Fibroblast of skin of abdomen (primary cell): ENCODE measurements around the gene ERBB2.

Source experiments
- DNase-seq: peaks from one replicate; pipeline ENCODE4 v3.0.0-alpha.2; 2013

The ERBB2 gene

DNA sequence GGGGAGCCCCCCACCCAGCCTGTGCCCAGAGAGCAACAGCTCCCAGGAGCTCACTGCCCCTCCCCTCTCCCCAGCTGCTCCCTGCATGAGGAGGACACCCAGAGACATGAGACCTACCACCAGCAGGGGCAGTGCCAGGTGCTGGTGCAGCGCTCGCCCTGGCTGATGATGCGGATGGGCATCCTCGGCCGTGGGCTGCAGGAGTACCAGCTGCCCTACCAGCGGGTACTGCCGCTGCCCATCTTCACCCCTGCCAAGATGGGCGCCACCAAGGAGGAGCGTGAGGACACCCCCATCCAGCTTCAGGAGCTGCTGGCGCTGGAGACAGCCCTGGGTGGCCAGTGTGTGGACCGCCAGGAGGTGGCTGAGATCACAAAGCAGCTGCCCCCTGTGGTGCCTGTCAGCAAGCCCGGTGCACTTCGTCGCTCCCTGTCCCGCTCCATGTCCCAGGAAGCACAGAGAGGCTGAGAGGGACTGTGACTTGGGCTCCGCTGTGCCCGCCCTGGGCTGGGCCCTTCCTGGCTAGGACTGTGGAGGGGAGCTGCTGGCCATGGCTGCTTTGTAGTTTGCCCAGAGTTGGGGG lies 34.1 kb upstream of the ERBB2 start:
- DNase-seq = no peak

DNA sequence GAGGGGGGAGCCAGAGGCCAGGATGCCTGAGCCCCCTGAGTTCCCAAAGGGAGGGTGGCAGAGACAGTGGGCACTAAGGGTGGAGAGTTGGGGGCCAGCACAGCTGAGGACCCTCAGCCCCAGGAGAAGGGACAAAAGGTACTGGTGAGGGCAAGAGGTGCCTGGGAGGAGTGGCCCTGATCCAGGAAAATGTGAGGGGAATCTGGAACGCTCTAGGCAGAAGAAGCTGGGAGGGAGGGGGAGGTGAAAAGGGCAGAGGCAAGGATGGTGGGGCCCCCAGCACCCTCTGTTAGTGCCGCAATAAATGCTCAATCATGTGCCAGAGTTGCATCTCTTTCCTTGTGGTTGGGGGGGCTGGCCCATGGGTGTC lies 33.6 kb upstream of the ERBB2 start:
- DNase-seq = no peak

DNA sequence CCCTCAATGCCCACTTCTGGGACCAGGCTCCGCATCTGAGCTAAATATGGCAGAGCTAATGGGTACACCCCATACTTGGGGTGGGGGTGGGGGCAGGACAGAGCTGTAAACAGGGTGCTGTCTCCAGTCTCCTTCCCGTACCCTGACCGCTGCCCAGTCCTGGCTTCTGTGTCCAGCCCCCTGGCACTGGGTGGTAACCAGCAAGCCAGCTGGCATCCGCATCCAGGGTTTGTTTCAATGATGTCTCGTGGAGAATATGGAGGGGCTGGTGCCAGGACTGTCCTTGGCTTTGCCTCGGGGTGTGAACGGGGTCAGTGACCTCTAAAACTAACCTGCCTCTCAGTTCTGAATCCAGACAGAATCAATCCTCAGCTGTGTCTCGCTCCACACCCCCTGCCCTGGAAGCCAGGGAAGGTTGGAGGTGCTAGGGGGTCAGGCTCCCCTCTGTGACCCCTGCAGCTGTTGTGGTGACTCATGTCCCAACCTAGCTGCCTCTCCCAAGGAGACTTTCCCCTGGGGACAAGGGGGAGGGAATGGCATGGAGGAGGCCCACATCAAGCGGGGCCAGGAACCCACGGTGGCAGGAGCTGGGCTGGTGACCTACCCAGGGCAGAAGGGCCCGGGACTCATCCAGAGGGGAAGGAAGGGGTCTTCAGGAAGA lies 33.1 kb upstream of the ERBB2 start:
- no peak for DNase-seq

DNA sequence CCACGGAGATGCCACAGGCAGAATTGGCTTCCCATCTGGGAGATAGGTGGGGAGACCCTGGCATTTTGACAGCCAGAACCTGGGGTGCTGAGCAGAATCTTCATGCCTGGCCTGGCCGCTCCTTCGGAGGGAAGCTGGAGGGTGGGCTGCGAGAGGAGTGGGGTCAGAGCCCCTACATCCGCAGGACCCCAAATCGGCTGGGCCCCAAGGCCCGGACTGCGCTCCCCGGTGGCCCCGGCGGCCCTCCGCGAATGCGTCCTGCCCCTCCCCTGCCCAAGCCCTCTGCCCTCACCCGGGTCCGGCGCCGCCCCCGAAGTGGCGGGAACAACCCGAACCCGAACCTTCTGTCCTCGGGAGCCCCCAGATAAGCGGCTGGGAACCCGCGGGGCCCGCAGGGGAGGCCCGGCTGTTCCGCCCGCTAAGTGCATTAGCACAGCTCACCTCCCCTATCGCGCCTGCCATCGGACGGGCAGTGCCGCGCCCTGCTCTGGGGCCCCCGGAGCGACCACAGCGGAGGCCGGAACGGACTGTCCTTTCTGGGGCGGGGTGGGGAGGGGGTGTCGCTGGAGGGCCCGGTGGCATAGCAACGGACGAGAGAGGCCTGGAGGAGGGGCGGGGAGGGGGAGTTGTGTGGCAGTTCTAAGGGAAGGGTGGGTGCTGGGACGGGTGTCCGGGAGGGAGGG lies 32.5 kb upstream of the ERBB2 start:
- no peak for DNase-seq

DNA sequence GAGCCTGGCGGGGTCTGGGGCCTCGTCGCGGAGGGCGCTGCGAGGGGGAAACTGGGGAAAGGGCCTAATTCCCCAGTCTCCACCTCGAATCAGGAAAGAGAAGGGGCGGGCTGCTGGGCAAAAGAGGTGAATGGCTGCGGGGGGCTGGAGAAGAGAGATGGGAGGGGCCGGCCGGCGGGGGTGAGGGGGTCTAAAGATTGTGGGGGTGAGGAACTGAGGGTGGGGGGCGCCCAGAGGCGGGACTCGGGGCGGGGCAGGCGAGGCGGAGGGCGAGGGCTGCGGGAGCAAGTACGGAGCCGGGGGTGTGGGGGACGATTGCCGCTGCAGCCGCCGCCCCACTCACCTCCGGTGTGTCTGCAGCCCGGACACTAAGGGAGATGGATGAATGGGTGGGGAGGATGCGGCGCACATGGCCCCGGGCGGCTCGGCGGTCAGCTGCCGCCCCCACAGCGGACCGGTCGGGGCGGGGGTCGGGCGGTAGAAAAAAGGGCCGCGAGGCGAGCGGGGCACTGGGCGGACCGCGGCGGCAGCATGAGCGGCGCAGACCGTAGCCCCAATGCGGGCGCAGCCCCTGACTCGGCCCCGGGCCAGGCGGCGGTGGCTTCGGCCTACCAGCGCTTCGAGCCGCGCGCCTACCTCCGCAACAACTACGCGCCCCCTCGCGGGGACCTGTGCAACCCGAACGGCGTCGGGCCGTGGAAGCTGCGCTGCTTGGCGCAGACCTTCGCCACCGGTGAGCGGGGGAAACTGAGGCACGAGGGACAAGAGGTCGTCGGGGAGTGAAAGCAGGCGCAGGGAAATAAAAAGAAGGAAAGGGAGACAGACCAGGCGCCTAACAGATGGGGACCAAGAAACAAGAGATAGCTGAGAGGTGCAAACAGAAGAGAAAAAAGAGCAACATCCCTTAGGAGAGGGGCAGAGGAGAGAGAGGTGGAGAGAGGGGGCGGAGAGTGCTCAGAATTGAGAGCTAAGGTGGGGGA lies 31.6 kb upstream of the ERBB2 start, which contains the start of gene PNMT:
Gene PNMT (plus strand): TSS at position 509 of the 980 bp plus-strand sequence. CDS start 23 bp downstream, at position 532.
- peak; percentile 47 for DNase-seq

DNA sequence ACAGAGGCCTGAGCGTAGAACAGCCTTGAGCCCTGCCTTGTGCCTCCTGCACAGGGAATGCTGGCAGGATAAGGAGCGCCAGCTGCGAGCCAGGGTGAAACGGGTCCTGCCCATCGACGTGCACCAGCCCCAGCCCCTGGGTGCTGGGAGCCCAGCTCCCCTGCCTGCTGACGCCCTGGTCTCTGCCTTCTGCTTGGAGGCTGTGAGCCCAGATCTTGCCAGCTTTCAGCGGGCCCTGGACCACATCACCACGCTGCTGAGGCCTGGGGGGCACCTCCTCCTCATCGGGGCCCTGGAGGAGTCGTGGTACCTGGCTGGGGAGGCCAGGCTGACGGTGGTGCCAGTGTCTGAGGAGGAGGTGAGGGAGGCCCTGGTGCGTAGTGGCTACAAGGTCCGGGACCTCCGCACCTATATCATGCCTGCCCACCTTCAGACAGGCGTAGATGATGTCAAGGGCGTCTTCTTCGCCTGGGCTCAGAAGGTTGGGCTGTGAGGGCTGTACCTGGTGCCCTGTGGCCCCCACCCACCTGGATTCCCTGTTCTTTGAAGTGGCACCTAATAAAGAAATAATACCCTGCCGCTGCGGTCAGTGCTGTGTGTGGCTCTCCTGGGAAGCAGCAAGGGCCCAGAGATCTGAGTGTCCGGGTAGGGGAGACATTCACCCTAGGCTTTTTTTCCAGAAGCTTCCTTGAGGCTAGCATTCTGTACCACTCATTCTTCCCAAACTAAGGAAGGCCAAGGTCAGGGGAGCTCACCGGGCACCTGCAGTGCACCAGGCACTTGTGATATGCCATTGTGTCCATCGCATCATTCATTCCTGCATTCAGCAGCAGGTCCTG lies 29.7 kb upstream of the ERBB2 start:
- no peak for DNase-seq

DNA sequence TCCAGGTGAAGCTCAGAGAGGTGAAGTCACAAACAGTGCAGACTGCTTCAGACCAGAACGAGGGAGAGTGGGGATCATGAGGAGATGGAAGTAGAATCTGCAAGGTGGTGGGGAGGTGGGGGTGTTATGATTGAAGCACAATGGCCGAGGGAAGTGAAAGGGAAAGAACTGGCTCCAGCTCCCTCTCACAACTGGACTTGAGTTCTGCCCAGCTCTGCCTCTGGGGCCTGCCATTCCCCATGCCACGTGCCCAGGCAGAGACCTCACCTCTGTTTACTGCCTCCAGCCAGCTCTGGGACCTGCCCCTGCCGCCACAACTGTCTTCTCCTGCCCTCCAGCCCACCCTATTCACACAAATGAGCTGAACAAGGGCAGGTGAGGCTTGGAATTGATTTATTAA lies 29.1 kb upstream of the ERBB2 start:
- DNase-seq = no peak

DNA sequence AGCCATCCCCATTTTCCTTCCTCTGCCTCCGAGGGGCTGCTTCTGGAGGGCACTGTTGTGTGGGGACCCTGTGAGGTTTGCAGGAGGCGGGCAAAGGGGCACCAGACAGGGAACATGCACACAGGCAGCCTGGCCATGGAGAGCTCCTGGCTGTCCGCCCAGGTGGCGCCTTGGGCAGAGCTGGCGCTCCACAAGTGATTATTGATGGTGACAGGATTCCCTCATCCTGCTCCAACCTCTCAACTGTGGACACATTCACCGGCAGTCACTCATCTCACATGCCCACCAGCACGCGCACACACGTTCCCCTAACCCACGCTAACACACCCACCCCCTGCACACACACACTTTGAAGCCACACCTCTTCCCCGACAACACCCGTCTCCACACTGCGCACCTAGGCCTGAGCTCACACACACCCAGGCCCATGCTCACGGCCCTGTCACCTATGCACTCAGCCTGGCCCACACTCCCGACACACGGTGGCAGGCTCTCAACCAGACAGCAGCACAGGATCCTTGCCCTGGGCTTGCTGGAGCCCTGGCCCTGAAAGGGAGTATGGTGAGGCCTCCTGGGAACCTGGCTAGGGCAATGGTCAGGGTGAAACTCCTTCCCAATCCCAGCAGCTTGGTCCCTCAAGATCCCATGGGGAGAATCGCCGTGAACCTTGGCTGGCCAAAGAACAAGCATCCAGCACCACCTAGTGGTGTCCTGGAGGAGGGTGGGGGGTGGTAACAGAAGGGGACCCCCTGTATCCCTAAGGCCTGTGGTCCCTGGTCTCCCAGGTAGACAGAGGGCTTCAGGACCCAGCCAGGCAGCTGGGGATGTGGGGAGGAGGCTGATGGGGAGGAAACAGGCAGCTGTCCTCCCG lies 28.0 kb upstream of the ERBB2 start:
- peak; percentile 23 for DNase-seq

DNA sequence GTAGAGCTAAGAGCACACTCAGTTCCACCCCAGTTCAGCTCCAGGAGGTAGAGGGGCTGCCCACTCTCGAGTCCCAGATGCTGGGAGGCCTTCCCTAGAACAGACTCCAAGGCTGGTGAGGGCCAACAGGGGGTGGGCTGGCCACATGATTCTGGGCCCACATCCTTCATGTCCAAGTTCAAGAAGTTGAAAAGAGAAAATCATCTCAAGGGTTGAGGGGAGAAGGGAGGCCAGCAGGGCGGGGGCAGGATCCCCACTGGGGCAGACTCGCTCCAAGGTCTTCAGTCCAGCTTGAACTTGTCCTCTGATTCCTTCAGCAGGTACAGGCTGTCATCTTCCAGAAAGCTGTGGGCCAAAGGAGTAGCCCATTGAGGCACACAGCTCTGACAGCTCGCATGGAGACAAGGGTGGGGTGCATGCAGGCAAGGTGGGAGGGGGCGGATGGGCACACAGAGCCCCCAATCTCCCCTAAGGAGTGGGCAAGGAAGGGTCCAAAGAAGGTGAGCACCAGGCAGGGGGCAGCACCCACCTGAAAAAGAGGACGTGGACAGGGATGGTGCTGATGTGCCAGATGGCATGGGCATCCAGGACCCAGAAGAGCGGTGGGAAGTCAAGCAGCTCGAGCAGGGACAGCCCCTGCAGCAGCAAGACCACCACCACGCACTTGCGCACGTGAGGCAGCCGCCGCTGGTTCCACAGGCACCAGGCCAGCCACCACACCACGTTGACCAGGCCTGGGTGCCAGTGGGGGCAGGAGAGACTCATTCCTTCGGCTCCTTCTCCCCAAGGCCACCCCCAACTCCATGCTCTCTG lies 27.1 kb upstream of the ERBB2 start:
- DNase-seq = no peak

DNA sequence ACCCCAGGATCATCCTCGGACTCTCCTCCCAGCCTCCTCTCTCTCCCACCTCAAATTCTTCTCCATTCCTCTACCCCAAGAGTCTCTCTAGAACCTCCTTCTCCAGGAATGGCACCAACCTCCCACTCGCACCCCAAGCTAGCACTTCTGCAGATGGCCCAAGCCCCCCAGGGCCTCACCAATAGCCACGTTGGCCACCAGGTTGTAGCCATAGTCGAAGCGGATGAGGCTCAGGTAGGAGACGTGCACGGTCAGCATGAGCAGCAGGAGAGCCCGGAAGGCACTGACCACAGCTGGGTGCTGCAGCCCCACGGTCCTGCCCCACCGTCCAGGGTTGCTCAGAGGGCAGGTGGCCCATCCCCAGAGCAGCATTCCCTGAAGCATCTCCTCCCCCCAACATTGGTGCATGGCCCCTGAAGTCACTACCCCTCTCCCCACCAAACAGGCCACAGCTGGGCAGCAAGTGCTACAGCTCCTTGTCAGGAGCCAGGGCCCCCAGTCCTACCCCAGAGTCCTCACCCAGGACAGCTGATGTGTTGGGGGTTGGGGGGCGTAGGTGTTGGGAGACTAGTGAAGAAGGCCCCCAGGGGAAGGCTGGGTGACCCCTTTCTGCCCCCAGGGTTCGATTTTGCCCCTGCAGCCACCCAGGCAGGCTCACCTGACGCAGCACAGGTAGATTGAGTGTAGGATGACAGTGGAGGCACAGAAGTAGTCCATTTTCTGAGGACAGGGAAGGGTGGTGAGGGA lies 26.4 kb upstream of the ERBB2 start:
- no peak for DNase-seq

DNA sequence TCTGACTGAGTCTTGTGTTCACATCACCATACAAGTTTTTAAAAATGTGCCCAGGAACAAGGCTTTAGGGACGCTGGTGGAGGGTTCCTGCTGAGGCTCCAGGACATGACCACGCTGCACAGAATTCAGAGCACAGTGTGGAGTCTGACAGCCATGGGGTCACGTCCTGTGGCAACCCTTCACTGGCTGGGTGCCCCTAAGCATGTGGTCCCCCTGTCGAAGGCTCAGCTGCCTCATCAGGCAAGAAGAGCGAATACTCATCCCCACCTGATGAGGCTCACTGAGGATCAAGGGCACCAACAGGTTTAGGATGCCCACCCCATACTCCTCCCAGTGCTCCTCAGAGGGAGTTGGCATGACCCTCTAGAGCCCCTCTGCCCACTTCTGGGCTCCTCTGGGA lies 25.7 kb upstream of the ERBB2 start:
- DNase-seq = no peak

DNA sequence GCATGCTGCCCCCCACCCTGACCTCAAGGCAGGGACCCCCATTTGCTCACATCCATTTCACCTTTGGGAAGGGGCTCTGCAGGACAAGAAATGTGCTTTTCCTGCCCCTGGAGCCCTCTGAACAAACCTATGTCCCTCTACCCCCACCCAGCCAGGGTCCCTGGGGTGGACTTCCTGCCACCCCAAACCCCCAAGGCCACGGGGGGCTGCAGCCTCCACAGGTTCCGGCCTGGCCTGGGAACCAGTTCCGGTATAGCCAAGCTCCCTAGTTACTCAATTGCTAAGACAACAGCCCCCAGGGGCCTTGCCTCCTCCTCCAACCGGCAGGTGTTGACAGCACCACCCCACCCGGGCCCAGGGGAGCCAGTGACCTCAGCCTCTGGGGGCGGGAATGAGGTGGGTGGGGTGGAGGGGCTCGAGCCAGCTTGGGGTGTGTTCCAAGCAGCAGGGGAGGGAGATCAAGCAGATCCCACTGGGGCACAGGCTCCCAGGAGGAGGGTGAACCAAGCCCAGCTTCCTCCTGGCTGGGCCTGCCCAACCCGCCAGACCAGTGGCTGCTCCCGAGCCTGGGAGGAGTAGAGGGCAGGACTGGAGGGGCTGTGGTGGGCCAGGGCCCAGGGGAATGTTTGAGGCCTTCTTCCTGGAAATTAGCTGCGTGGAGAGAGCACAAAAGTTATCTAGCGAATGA lies 25.0 kb upstream of the ERBB2 start:
- no peak for DNase-seq

DNA sequence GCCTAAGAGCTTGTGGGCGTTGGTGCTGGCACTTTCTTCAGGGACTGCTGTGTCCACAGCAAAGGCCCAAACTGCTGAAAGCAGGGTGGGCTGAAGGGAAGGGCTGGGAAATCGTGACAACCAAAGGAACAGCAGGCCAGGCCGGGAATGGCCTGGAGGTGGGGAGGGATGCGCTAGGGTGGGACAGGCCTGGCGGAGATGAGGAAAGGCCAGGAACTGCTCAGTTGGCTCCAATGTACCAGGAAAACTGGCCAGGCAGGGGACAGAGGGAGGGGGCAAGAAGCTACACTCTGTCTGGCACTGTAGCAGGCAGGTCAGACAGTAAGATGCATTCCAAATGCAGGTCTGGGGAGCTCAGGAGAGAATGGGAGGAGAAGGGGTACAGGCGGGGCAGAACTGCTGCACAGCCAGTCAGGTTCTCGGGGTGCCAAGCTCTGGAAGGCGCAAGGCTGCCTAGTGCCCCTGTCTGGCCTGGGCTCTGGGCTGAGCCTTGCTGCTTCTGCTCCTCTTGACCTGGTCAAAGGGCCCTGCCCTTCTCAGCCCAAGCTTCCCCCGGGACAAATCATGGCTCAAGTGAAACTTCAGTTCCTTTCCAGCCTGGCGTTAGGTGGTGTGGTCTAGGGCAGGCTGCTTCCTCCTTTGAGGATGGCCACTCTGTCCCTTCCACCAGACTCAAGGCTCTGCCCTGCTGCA lies 24.3 kb upstream of the ERBB2 start:
- no peak for DNase-seq

DNA sequence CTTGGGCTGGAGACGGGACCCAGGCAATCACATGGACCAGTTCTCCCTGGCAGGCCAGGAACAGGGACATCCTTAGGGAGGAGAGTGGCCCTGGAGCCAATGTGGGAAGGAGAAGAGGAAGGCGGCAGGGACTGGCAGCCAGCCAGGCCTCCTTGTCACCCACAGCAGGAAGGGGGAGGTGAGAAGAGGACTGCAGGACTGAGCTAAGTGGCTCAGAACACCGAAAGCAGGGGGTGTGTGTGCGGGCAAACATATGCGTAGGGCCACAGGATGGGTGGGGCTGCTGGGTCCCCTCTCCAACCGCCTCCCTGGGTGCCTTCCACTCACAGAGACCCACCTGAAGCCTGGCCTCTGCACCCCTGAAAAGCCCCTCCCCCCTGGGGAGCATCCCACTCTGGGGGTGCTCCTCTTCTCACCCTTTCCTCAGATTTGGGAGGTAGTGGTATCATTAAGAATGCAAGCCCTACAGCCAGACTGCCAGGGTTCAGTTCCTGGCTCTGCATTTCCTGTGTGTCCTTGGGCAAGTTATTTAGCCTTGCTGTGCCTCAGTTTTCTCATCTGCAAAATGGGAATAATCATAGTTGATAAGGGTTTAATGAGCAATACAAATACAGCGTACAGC lies 23.6 kb upstream of the ERBB2 start:
- DNase-seq = no peak

DNA sequence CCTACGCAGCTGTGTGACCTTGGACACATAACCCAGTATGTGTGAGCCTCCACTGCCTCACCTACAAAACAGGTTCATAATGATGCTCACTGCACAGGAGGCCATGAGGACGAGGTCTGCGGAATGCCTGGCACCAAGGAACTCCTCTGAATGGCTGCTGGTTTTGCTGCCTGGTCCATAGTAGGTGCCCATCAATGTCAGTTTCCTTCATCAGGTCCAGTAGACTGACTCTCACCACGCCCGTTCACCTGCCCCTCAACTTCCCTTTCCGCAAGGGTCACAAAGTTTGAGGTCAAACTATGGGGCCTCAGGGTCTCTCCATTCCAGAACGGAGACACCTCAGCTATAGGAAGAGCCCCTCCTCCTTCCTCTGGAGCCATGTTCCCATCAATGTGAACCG lies 22.8 kb upstream of the ERBB2 start:
- DNase-seq = no peak

DNA sequence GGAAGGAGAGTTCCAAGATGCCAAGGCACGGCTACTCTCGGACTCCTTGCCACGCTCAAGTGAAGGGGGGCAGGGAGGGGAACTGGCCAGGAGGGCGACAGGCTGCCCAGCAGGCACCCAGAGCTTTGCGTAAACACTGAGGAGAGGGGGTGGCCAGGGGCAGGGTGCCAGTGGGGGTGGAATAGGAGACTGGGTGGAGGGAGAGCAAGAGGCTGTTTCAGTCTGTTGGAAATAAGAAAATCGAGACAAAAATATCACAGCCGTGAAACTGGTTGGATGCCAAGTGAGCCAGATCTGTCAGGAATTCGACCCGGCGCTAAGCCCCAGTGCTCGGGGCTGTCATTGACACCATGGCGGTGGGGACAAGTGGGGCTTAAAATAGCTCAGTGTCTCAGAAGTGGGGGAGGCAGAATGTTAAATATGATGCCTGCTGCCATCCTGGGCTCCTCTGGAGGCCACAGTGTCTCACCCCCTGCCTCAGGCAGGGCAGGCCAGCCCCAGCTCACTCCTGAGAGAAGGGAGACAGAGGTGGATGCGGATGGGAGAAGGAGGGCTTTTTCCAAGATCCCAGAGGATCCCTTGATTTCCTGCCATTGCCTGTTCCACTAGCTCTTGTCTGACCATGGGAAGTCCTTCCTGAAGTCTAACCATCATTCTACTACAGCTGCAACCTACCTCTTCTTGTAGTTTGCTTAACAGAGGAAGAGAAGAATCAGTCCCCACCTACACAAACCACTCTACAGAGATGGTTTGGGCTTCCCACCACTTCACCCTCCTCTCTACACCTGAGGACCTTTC lies 22.1 kb upstream of the ERBB2 start:
- DNase-seq = no peak
